Measurements from ENCODE around the gene HOXB6.

HOXB6 gene

GRCh38 chr17:48551214-48551555, 53.6 kb downstream of the HOXB6 start:
- no peak for DNase-seq

GRCh38 chr17:48550502-48551213, 54.1 kb downstream of the HOXB6 start:
- DNase-seq, result no peak

GRCh38 chr17:48549914-48550501, 54.8 kb downstream of the HOXB6 start:
- no peak for DNase-seq

- DNase-seq, result no peak
Measured at GRCh38 chr17:48549281-48549630, 55.5 kb downstream of the HOXB6 start.

- no peak for DNase-seq
Measured at GRCh38 chr17:48548523-48549280, 56.1 kb downstream of the HOXB6 start.

- DNase-seq, result no peak
Measured at GRCh38 chr17:48547808-48548522, 56.8 kb downstream of the HOXB6 start.

GRCh38 chr17:48546924-48547807, 57.6 kb downstream of the HOXB6 start:
- DNase-seq, result peak; percentile 63

GRCh38 chr17:48546137-48546923, 58.5 kb downstream of the HOXB6 start:
- DNase-seq, result peak; percentile 63

Measured in NCI-H446 treated with DMSO at 0.1 percent for 48 hours (cell line).